ENCODE data around the gene ZNF385A.
"Not testable (repeated sequence)": the region's sequence is repeated elsewhere in the genome, so short reads cannot be mapped to it uniquely, and the experiment has no call there.

The ZNF385A gene

DNA sequence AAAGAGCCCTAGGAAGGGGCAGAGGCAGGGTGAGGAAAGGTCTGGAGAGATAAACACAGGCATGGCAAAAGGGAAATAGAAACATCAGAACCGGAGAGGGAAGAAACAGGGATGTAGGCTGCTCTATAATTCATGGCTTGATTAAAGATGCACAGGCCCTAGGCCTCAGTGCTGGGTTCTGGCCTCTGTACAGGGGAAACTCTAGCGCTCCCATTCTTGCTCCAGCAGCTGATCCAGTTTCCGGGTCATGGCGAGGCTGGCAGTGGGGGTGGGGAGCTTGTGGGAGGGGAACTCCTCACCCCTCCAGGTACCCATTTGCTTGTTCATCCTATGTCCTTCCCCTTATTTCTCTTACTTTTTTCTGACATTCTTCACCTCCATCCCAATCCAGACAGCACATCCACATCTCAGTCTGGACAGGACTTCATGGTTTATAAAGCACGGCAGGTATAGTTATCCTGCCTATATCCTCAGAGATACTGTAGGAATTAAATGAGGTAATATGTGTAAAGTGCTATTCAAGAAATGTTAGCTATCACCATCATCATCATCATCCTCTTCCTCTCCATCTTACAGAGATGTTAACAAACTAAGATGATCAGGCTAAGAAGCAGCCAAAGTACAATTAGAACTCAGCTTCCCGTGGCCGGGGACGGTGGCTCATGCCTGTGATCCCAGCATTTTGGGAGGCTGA lies 12.3 kb downstream of the ZNF385A start:
- DNase-seq = no peak

DNA sequence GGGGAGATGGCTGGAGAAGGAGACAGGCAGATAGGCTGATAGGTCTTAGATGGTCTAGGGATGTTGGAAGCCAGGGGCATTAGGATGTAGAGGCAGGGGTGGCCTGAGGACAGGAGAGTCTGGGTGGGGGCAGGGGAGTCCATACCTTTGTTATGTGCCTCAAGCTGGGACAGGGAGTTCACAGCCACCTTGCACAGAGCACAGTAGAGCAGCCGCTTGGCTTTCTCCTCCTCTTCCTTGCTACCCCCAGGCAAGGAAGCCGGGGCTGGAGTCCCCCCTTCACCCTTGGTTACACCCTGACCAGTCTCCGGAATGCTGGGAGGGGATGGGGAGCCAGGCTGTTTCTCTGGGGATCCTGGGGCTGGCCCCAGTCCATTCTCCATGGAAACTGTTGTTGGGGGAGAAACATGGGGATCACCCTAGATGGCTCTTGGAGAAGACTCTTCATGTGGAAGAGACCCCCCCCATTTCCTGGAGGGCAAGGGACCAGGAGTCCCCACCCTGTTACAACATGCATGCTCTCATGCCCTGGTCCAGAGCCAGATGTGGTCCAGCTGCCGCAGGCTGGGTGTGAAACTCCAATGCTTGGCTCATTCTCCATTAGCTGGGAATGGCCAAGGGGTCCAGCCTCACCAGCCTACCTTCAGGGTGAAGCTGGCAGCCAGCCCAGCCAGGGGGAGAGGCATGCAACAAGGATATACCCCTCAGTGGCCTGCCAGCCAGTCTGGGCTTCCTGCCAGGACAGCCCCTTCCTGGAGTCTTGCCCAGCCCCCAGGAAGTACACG lies 13.0 kb downstream of the ZNF385A start:
- DNase-seq = peak; percentile 83

DNA sequence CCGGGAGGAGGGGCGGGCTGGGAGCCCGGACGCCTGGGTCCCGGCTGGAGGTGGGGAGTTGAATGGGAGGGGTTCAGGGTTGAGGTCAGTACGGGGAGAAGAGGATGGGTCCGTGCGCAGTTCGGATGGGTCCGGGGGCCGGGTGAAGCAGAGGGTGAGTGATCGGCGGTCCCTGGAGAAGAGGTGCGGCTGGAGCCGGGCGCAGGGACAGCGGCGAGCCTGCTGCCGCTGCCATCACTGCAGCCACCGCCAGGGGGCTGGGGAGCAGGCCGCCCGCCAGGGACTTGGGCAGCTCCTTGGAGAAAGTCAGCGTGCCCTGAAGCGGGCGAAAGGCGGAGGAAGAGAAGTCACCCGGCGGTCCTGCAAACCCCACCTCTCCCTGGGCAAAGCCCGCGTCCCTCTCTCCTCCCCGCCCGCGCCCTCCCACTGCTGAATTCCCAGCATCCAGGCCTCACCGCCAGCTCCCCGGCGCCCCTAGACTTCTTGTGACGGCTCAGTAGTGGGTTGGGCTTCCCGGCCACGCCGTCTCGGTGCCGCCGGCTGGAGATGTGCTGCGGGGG lies 14.3 kb downstream of the ZNF385A start:
- peak; percentile 88 for DNase-seq

DNA sequence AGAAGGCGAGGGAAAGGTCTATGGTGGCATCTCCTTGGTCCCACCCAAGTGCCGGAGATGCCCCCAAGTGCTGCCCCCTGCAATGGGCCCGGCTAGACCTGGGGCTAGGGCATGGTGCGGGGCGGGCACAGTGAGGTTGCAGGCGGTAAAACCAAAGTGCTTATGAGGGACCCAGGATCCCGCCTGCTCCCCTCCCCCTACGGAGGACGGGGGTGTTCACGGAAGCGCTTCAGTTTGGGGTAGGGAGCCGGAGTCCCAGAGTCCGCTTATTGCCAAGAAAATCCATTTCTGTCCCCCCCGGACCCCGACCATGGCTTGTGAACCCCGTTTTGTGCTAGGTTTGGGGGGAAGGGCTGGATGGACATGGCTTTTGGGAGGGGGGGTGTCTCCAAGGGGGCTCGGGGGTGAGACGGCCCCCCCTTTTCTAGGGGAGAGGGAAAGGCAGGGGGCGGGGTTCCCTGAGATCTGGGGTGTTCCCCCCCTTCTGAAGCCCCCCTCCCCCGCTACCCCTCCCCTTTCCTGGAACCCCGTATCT lies 14.9 kb downstream of the ZNF385A start:
- no peak for DNase-seq

DNA sequence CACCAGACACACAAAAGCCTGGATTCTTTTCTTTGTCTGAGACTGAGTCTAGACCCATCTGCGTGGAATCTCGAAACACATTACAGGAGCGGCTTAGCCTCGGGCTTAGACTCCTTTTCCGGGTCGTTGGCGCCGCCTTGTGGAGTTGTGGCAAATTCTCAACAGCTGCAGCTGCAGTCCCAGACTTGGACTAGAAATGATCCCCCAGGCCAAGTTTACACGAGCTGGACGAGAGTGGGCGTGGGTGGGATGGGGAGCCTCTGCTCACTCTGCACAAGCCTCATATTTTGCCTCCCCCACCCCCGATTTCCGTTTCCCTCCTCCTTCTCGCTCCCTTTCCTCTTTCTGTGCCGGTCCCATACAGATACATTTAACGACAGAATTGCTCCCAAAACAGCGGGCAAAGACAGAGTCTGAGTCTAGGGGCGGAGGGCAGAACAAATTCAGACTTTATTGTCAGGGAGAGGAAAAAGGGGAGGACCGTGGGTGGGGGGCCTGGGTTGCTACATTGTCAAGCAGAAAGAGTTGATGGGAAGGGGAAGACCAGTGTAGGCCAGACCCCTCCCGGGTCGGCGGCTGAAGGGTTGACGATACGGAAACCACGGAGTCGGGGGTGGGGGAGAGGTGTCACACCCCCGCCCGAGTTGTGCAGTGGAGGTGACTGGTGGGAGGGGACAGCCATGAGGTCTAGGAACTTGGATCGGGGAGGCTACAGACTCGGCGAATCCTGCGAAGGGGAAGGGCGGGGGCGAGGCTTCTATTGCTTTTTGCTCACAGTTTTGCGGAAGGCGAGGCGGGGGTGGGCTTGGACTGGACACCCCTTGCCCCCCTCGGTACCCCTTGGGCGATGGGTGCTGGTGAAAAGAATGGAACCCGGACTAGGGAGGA lies 15.6 kb downstream of the ZNF385A start:
- peak; percentile 95 for DNase-seq

DNA sequence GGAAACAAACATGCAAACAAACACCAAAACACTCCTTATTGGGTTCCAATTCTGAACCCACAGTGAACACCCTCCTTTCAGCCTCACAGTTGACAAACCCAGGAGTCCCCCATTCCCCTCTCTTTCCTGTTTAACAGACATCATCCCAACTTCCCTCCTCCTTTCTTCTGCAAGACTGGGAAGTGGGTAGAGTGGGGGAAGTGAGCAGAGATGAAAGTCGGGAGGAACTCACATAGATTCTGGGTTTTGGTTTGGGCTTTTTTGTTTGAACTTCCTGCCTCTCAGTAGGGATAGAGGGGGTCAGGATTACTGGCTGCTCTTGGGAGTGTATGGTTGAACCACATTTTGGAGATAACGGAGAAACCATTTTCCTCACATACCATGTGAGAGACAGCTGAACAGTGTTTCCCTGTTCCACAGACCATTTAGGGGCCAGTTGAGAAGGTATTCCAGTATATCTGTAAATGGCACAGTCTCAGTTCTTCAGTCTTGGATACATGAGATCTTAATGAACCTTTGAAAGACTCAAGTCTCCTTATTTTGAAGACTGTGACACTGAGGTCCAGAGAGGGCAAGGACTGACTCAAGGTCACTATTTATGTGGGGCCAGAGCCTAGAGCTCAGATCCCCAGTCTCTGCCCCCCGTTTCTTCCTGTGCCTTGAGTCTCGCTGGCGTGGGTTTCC lies 16.4 kb downstream of the ZNF385A start:
- no peak for DNase-seq

DNA sequence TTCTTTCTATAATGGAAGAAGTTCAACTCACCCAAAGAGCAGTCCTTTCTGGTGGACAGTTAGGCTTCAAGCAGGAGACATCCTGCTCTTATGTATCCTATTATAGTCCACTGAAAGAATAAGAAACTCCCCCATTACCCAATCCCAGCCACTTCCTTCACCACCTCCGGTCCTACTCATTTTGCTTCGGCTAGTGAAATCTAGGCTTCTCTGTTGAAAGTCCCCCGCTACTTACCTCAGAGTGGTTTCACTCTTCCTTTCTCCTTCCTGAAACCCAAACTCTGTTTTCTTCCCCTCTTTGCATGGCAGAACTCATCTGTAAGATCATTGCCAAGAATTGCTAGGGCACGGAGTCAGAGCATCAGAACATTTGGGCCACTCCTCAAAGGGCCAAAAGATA lies 20.1 kb downstream of the ZNF385A start, which contains the start of gene GPR84:
GPR84 (minus strand) TSS at position 74 of the 400 bp plus-strand sequence. CDS start 635 bp downstream, outside the sequence.
- no peak for DNase-seq

DNA sequence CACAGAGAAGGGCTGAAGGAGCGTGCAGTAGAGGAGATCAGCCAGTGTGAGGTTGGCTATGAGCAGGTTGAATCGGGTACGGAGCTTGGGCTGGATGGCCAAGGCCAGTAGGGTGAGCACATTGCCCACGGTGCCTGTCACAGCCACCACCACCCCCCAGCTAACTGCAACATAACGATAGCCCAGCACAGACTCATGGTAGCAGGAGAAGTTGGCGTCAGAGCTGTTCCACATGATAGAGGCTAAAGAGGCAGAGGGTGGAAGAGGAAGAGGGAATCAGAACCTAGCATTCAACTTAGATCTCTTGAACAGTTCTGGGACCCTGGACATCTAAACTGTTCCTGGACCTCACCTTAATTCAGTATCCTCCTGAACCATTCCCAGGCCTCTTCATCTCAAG lies 20.9 kb downstream of the ZNF385A start:
- DNase-seq = no peak

DNA sequence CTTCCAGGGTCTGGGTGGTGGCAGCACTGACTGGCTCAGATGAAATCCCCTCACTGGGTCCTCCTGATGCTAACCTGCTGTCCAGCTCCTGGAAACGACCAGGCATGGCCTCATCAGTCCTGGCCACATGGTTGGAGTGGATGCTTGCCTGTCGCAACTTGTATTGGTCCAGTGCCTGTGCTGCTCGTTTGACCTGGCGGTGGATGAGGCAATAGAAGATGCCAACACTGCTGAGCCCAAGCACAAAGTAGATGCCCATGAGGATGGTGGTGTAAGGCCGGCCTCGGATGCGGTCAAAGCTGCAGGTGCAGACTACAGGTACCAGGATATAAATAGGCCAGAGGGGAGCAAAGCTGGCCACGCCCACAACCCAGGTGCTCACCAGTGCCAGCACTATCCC lies 21.5 kb downstream of the ZNF385A start:
- no peak for DNase-seq

DNA sequence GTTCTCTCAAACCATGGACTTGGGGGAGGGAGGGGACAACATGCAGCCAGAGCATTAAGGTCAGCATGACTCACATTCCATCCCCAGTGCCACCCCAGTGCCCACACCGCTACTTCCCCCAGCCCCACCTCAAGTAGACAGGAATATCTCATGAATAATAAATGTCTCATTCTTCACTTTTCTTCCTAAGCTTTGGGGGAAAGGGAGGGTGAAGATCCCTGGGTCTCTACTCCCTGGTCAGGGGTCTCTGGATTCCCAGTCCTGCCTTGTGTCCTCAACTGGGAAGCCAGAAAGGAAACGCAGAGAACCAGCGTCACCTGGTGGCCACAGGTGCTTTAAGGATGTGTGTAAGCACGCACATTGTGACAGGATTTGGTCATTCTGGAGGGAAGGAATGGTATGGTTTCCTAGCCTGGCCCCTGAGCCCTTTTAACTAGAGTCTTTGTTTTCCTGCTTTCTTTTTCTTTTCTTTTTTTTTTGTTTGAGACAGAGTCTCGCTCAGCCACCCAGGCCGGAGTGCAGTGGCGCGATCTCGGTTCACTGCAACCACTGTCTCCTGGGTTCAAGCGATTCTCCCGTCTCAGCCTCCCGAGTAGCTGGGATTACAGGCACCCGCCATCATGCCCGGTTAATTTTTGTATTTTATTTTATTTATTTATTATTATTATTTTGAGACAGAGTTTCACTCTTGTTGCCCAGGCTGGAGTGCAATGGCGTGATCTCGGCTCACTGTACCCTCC lies 23.6 kb downstream of the ZNF385A start:
- DNase-seq = no peak

DNA sequence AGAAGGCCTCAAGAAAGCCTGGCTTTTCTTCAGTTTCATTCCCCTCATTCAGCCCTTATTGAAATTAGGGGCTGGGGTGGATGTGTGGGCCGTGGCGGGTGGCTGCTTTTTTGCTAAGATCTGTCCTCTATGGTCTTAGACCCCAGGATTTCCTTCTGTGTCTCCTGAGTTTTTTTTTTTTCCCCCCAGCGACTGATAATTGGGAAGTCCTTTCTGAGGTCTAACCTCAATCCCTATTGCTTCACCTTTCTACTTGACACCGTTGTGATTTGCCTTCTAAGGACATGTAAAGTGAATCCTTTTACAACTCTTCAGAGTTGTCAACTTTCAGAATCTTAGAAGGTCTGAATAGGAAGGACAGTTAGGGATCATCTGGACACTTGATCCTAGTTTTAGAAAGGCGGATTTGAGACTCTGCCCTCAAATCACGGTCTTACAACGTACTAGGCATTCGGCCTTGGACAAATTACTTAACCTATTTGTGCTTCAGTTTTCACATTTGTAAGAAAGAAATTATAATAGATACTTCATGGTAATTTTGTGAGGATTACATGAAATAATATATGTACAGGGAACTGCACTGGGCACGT lies 24.7 kb downstream of the ZNF385A start:
- no peak for DNase-seq

DNA sequence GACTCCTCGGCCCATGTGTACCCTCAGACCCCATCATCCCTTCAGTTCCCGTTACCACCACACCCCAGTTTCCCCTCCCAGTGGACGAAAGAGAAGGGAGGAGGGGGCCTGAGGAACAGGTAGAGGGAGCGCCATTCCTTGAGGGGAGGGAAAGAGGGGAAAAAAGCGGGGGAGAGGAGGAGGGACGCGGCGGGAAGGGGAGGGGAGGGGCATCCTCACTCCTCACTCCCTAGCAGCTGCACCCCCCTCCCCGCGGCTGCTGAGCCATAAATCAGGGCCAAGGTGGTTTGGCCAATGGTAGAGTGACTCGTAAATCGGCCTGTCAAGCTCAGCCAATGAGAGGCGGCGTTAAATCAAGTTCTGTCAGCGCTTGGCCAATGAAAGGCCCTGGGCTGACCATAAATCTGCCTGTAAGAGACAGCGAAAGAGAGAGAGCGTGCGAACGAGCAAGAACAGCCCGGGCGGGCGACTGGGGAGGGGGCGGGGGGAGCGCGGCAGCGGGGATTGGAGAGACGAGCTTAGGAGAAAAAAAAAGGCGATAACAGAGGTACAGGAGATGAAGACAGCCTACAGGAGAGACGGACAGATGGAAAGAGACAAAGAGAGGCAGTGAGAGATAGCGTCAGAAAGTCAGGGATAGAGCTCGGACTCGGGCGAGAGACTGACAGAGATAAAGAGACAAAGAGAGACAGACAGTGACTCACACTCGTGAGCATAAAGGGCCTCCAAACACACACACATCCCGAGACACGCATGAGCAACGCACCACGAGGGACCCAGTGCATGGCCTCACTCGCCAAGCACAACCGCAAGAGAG lies 25.4 kb downstream of the ZNF385A start:
- DNase-seq = peak; percentile 98

DNA sequence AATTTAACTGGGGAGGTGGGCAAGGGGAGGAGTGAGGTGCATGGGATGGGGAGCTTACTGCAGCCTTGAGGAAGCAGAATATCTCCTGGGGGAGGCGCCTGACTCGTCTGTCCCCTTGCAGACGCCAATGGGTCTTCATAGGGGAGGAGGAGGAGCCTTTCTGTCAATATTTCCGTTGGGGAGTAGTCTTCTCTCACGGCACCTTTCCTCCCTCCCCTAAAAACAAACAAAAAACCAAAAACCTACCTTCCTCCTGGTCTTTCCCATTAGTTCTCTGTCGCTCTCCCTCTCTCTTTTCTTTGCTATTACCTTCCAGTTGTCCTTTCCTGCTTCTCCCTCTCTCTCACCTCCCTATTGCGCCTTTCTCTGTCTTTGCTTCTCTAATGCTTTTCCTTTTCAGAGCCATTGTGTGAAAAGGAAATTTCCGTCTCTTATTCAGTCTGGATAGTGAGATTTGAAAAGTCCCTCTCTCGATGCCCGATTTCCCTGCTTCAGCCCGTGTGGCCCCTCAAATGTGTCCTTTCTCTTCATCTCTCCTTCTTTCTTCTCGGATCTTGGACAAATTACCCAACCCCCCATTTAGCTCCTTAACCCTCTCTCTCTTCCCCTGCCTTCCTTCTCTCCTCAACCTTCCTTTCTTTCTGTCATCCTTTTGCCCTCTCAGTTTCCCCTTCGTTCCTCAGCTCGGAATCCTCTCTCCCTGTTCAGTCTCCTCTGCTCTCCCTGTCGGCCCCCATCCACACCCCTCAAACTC lies 26.2 kb downstream of the ZNF385A start:
- DNase-seq = no peak

DNA sequence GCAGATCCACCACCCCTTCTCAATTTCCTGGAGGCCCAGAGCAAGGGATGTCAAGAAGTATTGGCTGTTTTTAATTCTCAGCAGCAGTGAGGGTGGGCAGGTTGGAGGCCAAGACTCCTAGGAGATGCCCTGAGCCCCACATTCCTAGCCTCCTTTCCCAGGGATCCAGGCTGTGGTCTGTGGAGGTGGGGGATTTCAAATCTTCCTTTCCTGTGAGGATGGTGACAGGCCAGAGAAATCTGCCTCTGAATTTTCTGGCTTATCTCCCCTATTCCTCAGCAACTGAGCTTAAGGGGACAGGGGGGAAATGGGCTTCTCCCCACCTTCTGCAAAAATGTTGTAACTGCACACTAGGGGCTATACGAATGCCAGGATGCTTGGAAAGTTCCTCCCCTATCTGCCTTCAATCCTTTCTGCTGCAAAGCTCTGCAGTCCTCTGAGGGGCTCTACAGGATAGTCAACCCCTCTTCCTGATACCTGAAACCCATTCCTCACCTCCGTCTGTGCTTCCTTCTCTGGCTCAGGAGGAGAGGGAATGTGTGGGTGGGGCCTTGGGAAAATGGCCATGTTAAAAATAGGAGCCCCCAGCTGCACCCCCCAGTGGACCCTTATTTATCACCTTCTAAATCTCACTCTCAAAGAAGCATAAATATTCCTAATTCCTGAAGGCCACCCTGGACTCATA lies 26.9 kb downstream of the ZNF385A start:
- no peak for DNase-seq

DNA sequence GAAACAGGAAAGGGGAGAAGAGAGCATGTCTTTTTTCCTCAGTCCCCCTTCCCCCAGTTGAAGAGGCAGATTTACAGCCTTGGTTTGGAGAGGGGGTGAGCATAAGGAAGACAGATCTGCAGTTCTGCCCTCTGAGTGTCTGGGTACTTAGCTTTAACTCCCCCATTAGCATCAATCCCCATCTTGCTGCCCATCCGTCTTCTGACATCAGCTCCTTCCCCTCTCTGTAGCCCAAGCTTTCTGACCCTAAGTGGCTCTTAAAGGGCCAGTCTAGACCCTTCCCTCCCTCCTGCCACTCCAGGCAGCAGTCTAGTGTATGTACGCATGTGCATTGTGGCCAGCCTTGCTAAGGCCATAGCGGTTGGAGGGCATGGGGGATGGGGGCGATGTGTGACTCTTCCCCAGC lies 27.6 kb downstream of the ZNF385A start:
- DNase-seq = no peak

DNA sequence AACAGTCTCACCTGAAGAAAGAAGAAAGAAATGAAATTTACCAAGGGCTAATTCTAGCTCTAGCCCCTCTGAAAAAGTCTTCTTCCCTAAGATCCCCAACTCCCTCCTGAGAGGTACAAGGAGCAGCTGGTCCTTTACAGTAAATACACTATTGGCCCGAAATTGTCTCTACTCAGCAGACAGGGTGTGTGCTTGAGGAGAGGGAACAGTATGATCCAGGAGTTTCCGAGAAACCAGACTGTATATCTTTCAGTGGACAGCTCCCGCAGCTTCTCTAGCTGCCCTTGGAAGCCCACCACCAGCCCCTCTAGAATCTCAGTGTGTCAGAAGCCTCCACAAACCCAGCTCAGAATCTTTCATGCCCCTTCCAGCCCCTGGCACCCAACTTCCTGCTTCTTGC lies 28.3 kb downstream of the ZNF385A start:
- no peak for DNase-seq

DNA sequence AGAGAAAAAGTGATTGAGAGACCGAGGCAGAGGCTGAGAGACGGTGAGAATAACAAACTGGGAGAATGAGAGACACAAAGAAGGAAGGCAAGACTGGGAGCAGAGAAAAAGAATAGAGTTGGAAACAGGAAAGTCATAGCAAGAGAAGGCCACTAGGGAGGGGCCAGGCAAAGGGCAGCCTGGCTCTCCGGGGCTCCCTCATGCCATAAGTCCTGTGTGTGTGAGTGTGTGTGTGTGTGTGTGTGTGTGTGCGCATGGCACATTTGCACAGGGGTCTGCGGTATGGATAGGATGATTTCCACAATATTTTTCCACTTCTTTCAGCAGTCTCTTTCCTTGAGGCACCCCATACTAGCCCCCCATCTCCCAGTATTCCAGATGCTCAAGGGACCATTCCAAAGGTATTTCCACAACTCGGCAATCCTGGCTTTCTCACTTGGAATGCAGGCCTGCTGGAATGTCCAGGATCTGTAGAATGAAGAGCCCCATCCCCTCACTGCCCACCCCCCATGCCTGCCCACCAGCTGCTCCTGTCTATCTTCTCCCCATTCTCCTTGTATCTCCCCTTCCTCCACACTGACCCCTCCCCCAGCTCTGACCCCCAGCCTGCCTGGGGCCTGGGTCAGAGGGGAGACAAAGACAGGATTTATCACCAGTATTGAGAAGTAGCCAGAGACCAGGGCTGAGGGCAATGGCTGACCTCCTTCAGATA lies 29.3 kb downstream of the ZNF385A start:
- DNase-seq = no peak

DNA sequence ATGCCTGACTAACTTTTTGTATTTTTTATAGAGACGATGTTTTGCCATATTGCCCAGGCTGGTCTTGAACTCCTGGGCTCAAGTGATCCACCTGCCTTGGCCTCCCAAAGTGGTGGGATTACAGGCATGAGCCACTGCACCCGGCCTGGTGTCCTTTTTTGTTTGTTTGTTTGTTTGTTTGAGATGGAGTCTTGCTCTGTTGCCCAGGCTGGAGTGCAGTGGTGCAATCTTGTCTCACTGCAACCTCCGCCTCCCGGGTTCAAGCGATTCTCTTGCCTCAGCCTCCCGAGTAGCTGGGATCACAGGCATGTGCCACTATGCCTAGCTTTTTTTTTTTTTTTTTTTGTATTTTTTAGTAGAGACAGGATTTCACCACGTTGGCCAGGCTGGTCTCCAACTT lies 30.3 kb downstream of the ZNF385A start:
- not testable (repeated sequence) for DNase-seq
